K562 (cell line): Measurements from ENCODE around the gene LRRC39. TPM values are rescaled to one million over a fixed set of nuclear protein-coding genes. Genes with fewer than 3 reads are reported as not detected.

Experiments used
- NCOA2 ChIP-seq, 2 experiments: fragments of 450-650 bp; IDR thresholded peaks; 2 replicates each; pipeline ENCODE4 v1.6.1; 2018; ENCODE audit warnings: mild to moderate bottlenecking in 2 of 2, moderate library complexity in 1 of 2; ENCODE audit not compliant: partially characterized antibody in 2 of 2
- RAD51 ChIP-seq: fragments of 450-650 bp; IDR thresholded peaks from 2 replicates; pipeline ENCODE4 v1.7.1; 2016; ENCODE audit warnings: low read depth, mild to moderate bottlenecking, borderline replicate concordance
- SP1 ChIP-seq: sonication (generic); formaldehyde crosslinking; IDR thresholded peaks from 2 replicates; pipeline ENCODE4 v1.8.1; 2022; ENCODE audit warnings: mild to moderate bottlenecking, missing genetic modification reagents
- U2AF2 ChIP-seq: fragments of 200-400 bp; formaldehyde crosslinking; optimal IDR thresholded peaks from 2 replicates; pipeline ENCODE3; 2017; ENCODE audit warnings: low read depth, mild to moderate bottlenecking, low read length
- polyA plus RNA-seq, 8 experiments: library from polyadenylated mRNA; depleted of rRNA in 4 of 8; stranded (reverse) in 5 of 8; unstranded in 3 of 8; fragments of >200 nt; fragmentation: Nextera tagmentation in 2 of 8; fragmentation: Illumina TruSeq in 1 of 8; extraction: Ambion mirVana in 2 of 8; extraction: Trizol in 1 of 8; gene quantifications; 2 replicates each; pipeline versions ENCODE4 v1.2.1 to v1.2.3, GENCODE V29; 2011 to 2014; ENCODE audit warnings: inconsistent platforms in 1 of 8, missing spikeins in 1 of 8
- total RNA-seq, 7 experiments: library from RNA; depleted of rRNA in 6 of 7; stranded (reverse); fragments of >200 nt in 6 of 7; fragmentation: Illumina TruSeq in 2 of 7; extraction: Trizol in 2 of 7; gene quantifications; 2 replicates each; pipeline versions ENCODE4 v1.2.1 to v1.2.3, GENCODE V29; 2011 to 2021; ENCODE audit warnings: low replicate concordance in 1 of 7
- TF ChIP-seq, protein P1 (sequence below): sonication (generic); formaldehyde crosslinking; IDR thresholded peaks from 2 replicates; pipeline ENCODE4 v1.8.1; 2023; ENCODE audit warnings: mild to moderate bottlenecking, missing genetic modification reagents
- TF ChIP-seq, protein P2 (sequence below): sonication (generic); formaldehyde crosslinking; IDR thresholded peaks from 2 replicates; pipeline ENCODE4 v1.4.0; 2020; ENCODE audit warnings: mild to moderate bottlenecking, missing genetic modification reagents
- TF ChIP-seq, protein P3 (sequence below), 2 experiments: IDR thresholded peaks; 2 replicates each; pipeline ENCODE4 v1.6.1; 2012; ENCODE audit warnings: improper control_type of control experiment in 2 of 2, low read depth in 2 of 2, low read length in 2 of 2, borderline replicate concordance in 1 of 2

The LRRC39 gene
- total and polyA plus RNA-seq, 9 of the 15 experiments (the other 6 are each of a cell fraction or from before 2014, with no cell fraction given): 1.00 to 3.1 (median 1.3) TPM

DNA sequence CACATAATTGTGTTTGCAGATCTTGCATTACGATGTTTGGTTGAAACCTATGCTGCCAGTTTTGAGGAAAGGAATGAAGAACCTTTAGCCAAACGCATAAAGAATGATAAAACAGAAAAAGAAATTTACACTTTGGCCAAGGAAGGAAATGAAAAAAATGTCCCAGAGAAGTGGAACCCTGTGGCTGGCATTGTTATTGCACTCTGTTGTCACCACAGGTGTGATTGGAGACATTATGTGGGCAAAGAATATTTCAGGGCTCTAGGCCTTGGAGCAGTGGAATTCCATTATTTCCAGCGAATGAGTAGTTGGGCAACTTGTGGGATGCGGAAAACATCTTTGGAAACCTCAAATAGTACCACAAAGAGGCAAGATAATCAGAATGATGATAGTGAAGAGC, 30.2 kb downstream of the LRRC39 start (continued):
- TF ChIP-seq, protein P1, sequence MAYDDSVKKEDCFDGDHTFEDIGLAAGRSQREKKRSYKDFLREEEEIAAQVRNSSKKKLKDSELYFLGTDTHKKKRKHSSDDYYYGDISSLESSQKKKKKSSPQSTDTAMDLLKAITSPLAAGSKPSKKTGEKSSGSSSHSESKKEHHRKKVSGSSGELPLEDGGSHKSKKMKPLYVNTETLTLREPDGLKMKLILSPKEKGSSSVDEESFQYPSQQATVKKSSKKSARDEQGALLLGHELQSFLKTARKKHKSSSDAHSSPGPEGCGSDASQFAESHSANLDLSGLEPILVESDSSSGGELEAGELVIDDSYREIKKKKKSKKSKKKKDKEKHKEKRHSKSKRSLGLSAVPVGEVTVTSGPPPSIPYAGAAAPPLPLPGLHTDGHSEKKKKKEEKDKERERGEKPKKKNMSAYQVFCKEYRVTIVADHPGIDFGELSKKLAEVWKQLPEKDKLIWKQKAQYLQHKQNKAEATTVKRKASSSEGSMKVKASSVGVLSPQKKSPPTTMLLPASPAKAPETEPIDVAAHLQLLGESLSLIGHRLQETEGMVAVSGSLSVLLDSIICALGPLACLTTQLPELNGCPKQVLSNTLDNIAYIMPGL (CRISPR knock-in tag): no peak
- TF ChIP-seq SP1 (CRISPR knock-in tag) (no peak), NCOA2 (IDR thresholded peaks at IDR 0.05; ENCODE audit: partially characterized antibody in 2 of 2) (no peak), U2AF2 (no peak), RAD51 (no peak)
- TF ChIP-seq, protein P2, sequence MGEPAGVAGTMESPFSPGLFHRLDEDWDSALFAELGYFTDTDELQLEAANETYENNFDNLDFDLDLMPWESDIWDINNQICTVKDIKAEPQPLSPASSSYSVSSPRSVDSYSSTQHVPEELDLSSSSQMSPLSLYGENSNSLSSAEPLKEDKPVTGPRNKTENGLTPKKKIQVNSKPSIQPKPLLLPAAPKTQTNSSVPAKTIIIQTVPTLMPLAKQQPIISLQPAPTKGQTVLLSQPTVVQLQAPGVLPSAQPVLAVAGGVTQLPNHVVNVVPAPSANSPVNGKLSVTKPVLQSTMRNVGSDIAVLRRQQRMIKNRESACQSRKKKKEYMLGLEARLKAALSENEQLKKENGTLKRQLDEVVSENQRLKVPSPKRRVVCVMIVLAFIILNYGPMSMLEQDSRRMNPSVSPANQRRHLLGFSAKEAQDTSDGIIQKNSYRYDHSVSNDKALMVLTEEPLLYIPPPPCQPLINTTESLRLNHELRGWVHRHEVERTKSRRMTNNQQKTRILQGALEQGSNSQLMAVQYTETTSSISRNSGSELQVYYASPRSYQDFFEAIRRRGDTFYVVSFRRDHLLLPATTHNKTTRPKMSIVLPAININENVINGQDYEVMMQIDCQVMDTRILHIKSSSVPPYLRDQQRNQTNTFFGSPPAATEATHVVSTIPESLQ (CRISPR knock-in tag): no peak
- TF ChIP-seq, protein P3, sequence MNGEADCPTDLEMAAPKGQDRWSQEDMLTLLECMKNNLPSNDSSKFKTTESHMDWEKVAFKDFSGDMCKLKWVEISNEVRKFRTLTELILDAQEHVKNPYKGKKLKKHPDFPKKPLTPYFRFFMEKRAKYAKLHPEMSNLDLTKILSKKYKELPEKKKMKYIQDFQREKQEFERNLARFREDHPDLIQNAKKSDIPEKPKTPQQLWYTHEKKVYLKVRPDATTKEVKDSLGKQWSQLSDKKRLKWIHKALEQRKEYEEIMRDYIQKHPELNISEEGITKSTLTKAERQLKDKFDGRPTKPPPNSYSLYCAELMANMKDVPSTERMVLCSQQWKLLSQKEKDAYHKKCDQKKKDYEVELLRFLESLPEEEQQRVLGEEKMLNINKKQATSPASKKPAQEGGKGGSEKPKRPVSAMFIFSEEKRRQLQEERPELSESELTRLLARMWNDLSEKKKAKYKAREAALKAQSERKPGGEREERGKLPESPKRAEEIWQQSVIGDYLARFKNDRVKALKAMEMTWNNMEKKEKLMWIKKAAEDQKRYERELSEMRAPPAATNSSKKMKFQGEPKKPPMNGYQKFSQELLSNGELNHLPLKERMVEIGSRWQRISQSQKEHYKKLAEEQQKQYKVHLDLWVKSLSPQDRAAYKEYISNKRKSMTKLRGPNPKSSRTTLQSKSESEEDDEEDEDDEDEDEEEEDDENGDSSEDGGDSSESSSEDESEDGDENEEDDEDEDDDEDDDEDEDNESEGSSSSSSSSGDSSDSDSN (IDR thresholded peaks at IDR 0.05; ENCODE audit: borderline replicate concordance in 1 of 2, low read depth in 2 of 2, low read length in 2 of 2): no peak
